Activated CD4-positive, alpha-beta T cell treated with anti-CD3 and anti-CD28 coated beads, Interleukin-2, amount 50 U/mL, for 4 hours (primary cell): ENCODE results near the gene CALML5.

ENCODE experiments used
- DNase-seq, 2 experiments: peaks; one replicate each; pipeline ENCODE4 v3.0.0-alpha.2; 2020

CALML5 gene

DNA sequence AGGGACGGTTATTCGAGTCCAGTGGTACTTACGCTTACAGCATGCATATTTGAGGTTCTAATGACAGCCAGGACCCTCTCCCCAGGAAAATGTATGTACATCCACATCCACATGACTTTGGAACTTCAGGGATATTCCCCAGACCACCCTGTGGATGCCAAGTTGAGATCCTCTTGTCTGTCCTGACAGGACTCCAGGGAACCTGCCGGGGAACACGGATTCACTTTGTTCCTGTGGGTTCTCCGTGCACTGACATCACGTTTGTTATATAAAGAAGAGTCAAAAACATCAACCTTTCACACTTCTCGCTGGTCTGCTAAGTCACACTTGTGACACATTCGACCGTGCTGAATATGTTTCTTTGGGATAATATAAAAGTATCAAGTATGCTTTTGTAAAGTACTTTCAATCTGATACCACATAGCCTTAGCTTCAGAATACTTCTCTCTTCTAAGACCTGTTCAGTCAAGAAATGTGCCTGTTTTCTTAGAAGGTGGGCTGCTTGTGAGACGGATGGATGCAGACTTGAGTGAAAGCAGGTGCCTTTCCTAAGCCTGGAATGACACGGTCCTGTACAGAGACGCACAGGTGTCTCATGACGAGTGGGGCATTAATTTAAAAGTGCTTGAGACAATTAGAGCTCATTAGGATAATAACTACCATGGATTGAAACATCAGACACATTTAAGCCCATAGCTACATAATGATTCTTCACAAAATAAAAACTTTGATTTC is 38.7 kb downstream of the CALML5 start:
- DNase-seq, result no peak

DNA sequence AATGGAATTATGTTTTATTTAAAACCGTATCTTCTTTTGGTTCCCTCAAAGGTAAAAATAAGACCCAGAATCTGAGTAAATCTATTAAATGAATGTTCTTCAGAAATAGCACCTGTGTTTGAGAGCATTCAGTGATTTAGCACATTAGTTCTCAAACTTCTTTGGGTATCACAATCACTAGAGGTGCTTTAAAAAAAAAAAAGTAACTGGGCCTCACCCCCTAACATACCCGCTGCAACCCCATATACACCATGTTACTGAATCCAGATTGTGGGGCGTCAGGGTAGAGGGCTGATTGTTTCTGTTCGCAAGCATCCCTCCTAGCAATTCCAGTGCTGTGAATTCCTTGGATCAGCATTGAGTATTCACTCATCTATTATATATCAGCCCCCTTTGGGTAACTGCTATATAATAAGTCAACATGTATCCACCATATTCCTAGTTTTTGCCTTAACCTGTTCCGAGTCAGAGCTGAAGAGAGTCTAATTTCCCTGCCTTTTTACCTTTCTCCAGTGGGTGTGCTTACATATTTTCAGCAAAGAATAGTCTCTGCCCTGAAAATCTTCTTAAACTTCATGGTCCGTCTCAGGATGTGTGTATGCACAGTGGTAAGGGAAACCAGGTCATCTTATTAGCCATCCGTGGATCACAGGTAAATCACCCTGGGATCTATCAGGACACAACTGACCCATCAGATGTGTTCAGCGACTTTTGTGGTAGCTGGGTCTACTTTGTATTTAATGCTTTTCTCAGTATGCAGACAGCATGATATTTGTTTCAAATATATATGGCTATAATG is 40.2 kb downstream of the CALML5 start:
- DNase-seq, result no peak

DNA sequence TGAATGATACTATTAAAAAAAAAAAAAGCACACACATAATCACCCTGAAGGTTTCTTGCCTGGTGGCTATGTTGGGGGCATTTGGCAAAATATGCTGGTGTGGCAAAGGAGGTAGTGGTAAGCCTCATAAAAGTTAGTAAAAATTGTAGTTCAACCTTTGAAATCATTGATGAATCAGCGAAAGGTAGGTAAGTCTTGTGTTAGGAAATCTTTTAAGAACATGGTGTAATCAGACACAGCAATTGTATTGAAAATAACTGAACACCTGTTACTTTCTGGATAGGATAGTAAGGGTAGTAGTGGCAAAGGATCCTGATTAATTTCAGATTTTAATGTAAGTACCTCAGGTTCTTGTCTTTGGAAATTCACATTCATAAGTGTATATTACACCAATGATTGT is 40.9 kb downstream of the CALML5 start:
- DNase-seq, result no peak

DNA sequence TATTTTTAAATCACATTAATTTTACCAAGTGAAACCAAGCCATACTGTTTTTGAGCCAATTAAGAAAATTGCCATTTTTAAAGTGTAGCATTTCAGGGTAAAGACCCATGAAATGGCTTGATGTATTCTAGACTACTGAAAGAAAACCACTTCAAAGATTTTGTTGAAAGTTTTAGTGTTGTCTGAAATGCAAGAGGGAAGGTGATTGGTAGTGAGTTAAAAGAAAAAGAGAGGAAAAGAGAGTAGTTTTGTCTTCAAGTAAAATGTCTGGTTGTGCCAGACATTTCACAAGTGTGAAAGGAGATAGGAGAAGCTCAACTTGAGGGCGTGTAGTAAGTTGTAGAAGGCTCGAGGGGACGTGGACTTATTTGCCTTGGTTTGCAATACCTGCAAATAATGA is 41.6 kb downstream of the CALML5 start:
- DNase-seq, result no peak

DNA sequence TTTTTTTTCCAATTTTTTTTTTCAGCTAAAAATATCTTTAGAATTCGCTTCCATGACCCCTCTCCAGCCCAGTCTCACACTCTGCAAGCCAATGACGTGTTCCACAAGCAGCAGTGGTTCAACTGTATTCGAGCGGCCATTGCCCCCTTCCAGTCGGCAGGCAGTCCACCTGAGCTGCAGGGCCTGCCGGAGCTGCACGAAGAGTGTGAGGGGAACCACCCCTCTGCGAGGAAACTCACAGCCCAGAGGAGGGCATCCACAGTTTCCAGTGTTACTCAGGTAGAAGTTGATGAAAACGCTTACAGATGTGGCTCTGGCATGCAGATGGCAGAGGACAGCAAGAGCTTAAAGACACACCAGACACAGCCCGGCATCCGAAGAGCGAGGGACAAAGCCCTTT is 42.8 kb downstream of the CALML5 start:
- DNase-seq, result no peak

DNA sequence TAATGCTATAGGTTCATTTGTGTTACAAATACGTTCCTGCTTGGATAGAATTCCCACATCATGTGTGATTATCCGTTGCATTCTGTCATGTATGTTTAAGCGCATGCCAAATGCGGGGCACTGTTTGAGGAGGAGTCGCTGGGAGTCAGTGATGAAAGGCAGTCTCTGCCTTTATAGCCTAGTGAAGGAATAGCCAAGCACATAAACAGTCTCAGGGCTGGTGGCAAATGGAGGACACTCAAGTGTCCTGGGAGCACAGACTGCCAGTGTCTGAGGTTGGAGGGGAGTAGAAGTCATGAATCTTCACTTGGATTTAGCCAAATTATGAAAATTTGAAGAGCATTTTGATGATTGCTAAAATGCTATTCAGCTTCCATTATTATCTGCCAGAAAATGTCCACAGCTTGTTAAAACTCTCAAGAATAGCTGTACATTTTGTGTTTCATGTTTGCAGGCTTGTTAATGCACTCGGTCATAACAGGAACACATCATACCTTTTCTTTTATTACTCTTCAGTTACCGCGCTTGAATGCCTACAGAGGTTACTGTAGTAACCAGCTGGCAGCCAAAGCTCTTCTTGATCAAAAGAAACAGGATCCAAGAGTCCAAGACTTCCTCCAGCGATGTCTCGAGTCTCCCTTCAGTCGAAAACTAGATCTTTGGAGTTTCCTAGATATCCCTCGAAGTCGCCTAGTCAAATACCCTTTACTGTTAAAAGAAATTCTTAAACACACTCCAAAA is 45.5 kb downstream of the CALML5 start:
- no peak for DNase-seq

DNA sequence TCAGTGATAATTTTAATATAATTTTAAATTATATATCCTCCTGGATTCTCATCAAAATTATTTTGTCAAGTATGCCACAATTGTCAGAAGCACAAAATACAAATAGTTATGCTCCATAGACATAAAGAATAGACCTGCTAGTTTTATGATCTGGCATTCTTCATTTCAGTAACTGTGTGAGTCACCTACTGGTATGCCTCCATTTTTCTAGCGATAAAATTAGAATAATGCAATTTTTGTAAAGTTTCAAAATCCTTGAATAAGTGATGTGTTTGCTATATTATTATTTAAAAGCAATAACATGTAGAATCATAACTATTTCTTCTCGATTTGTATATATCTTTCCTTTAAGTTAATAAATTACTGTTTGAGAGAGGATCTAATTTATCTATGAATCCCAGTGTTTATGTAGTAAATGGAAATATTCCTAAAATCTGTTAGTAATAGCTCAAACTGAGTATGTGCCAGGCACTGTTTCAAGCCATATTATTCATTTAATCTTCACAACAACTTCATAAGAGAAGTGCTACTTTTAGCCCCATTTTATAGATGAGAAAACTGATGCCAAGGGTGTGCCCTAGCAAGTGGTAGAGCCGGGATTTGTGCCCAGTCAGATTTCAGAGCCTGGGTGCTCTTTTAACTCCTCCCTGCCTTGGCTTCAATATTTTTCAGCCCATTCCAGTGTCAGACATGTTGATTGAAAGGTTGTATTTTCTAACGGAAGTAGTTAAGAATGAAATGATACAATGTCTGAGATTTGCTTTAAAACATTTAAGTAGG is 48.6 kb downstream of the CALML5 start:
- DNase-seq, result no peak

DNA sequence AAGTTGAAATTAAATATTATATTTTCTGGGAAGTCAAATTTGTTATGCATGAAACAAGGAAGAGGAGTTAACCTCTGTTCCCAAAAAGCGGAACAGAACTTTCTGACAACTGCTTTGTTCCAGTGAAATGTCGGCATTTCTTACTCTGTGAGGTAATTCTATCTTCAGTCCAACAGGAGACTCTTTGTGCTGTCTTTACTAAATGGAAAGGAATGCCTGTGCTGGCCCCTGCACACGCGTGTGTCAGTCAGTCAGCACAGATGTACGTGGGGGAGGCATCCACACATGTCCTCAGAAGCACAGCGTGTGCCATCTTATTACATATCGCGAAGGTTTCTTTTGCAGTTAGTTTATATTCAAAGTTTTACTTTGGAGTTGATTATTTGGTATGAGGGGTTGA is 49.5 kb downstream of the CALML5 start:
- no peak for DNase-seq

DNA sequence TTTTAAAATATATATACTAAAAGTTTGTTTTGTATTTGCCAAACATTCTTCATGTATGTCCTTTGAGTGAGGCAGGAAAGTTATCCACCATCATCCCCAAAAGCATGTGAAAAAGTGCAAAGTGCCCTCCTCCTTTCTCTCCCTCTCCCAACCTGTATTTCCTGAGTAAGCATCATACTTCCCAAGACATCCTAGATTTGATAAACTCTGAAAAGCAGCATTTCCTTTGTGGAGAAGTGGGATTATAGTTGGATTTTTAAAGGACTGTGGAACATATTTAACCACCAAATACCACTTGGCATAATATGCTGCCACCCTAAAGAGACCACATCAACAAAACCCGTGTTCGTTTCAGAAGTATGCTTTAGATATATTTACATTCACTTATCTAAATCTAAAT is 50.1 kb downstream of the CALML5 start:
- DNase-seq, result no peak
